H1 (cell line): Measurements from ENCODE around the gene MICA.
"Not testable (repeated sequence)": the region's sequence is repeated elsewhere in the genome, so short reads cannot be mapped to it uniquely, and the experiment has no call there.

Experiments used
- CTCF ChIP-seq, 3 experiments: IDR thresholded peaks; 1 replicate in 2 of 3; 2 replicates in 1 of 3; pipeline versions ENCODE4 v1.5.1 to v1.6.1; 2011; ENCODE audit warnings: low read length in 3 of 3, mild to moderate bottlenecking in 3 of 3, inconsistent platforms in 2 of 3, low read depth in 1 of 3, moderate library complexity in 1 of 3; ENCODE audit not compliant: insufficient read depth in 1 of 3; ENCODE audit errors: control extremely low read depth in 1 of 3
- E2F6 ChIP-seq: IDR thresholded peaks from 2 replicates; pipeline ENCODE4 v1.6.1; 2012; ENCODE audit warnings: inconsistent platforms
- MAFK ChIP-seq: IDR thresholded peaks from 2 replicates; pipeline ENCODE4 v1.6.1; 2012; ENCODE audit warnings: low read depth, mild to moderate bottlenecking, improper control_type of control experiment, low read length
- TF ChIP-seq, protein P1 (sequence below): IDR thresholded peaks from 2 replicates; pipeline ENCODE4 v1.6.1; 2012; ENCODE audit warnings: low read length, inconsistent platforms

- not testable (repeated sequence) for TF ChIP-seq CTCF (IDR thresholded peaks at IDR 0.05; ENCODE audit: control extremely low read depth in 1 of 3, insufficient read depth in 1 of 3, low read depth in 1 of 3, low read length in 3 of 3); E2F6; MAFK
- TF ChIP-seq, protein P1, sequence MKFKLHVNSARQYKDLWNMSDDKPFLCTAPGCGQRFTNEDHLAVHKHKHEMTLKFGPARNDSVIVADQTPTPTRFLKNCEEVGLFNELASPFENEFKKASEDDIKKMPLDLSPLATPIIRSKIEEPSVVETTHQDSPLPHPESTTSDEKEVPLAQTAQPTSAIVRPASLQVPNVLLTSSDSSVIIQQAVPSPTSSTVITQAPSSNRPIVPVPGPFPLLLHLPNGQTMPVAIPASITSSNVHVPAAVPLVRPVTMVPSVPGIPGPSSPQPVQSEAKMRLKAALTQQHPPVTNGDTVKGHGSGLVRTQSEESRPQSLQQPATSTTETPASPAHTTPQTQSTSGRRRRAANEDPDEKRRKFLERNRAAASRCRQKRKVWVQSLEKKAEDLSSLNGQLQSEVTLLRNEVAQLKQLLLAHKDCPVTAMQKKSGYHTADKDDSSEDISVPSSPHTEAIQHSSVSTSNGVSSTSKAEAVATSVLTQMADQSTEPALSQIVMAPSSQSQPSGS: not testable (repeated sequence)
Observed at GRCh38 chr6:31459864-31460263, 56.5 kb downstream of the MICA start.
